Measurements from ENCODE around the gene VAX1.

Gene VAX1

DNA sequence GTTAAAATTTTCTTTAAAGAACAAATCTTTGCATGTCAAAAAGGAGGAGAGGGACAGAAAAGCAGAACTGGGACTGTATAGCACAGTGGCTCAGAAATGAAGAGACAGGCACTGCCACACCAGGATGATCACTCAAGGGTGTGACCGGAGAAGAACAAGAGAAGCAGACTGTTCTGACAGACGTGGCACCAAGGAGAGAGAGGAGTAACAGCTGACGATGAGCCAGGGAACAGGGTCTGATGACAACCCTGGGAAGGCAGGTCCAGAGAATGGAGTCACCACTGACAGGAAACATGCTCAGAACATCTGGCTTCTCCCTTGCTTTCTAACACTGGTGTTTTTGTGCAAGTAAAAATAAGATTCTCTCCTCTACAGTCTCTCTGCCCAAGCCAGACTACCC lies 14.6 kb upstream of the VAX1 start:
- no peak overlapping the region for H3K4me3 ChIP-seq (ENCODE audit: low read depth, low read length)
- no peak for TF ChIP-seq CTCF (IDR thresholded peaks at IDR 0.05; ENCODE audit: insufficient read depth, low read depth, low read length, missing control alignments)
- DNase-seq (ENCODE audit: low read depth): no peak

DNA sequence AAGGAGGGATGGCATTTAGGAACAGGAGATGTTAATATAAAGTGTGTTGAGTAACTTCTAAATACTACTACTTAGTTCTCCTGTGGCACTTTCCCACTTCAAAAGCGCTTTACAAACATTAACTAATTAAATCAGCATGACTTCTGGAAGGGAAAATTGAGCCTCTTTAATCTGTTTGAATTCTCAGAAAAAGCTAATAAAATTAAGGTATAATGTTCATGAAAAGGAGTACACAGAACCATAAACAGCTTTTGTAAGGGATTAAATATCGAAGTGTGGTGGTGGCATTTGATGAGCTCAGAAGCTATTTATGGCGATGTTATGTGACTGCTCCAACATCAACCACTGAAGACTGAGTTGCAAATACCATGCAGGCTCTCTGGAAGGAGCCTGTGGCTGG lies 10.2 kb upstream of the VAX1 start:
- H3K4me3 ChIP-seq (ENCODE audit: low read depth, low read length): no peak overlapping the region
- TF ChIP-seq CTCF (IDR thresholded peaks at IDR 0.05; ENCODE audit: insufficient read depth, low read depth, low read length, missing control alignments): no peak
- DNase-seq (ENCODE audit: low read depth): no peak

- no peak overlapping the region for H3K4me3 ChIP-seq (ENCODE audit: low read depth, low read length)
- DNase-seq (ENCODE audit: low read depth): no peak
- no peak for TF ChIP-seq CTCF (IDR thresholded peaks at IDR 0.05; ENCODE audit: insufficient read depth, low read depth, low read length, missing control alignments)
Observed at GRCh38 chr10:117145019-117145418, 6.9 kb upstream of the VAX1 start.

DNA sequence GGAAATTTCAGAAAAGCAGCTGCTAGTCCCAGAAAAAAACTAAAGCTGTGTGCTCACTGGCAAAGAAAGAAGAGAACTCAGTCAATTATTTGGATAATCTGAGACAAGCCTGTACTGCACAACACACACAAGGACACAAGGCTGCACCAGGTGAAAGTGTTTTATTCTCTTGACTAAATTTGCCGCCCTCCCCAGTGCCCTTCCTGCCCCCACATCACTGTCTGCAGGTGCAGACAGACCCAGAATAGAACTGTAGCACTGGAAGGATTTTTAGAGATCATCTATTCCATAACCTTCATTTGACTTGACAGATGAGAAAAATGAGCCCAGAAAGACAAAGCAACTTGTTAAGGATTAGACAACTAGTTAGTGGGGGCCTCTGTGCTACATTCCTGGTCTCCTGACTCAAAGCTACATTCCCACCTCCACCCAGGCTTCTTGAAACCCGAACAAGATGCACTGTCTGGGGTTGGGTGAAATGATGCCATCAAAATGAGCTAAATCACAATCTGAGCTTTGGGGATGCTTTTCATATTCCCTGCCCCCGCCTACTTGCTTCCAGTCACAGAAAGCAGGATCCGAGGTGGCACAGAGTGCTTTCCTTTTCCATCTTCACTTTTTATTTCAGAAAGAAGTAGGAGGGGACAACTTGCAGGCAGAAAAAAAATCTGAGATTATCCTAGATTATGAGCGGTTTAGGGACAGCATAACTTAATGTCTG lies 5.2 kb upstream of the VAX1 start:
- no peak overlapping the region for H3K4me3 ChIP-seq (ENCODE audit: low read depth, low read length)
- no peak for TF ChIP-seq CTCF (IDR thresholded peaks at IDR 0.05; ENCODE audit: insufficient read depth, low read depth, low read length, missing control alignments)
- DNase-seq (ENCODE audit: low read depth): no peak

DNA sequence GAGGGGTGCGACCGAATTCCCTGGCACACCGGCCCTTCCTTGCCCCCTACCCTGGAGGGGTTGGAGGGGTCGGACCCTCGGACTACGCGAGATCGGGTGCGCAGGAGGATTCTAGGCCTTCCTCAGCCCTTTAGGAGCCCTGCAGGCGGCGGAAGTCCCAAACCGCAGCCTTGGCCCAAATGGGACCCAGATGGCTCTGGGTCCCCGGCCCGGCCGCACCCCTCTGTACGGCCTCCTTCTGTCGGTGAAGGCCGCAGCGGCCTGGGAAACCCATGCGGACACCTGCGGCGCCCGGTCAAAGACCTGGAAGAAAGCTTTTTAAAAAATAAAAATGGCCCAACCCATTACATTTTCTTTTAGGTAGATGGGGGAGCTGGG lies 2.4 kb upstream of the VAX1 start:
- no peak overlapping the region for H3K4me3 ChIP-seq (ENCODE audit: low read depth, low read length)
- TF ChIP-seq CTCF (IDR thresholded peaks at IDR 0.05; ENCODE audit: insufficient read depth, low read depth, low read length, missing control alignments): no peak

GRCh38 chr10:117139581-117140524 lies 1.8 kb upstream of the VAX1 start:
- TF ChIP-seq CTCF (IDR thresholded peaks at IDR 0.05; ENCODE audit: insufficient read depth, low read depth, low read length, missing control alignments): no peak
- no peak overlapping the region for H3K4me3 ChIP-seq (ENCODE audit: low read depth, low read length)
- no peak for DNase-seq (ENCODE audit: low read depth)

More for the DNA sequence above, 2.4 kb upstream of the VAX1 start:
- DNase-seq (ENCODE audit: low read depth): no peak

All from GM12865 (cell line).